PC-3 (cell line): Measurements from ENCODE around the gene SNTB2. TPM values are rescaled to one million over a fixed set of nuclear protein-coding genes. Genes with fewer than 3 reads are reported as not detected.
A peak's percentile ranks its signal among the peaks of the same experiment; 100 is the strongest.

Experiments
- ATAC-seq: fragments of 200-7000 bp; cut with Tn5 transposase; 2 replicates; pipeline ENCODE4 v1.9.1; 2020; ENCODE audit warnings: mild to moderate bottlenecking, moderate library complexity
- BruUV-seq: library from RNA; stranded (reverse); fragments of 400-500 nt; replicated peaks from 2 replicates; lab custom pipeline; 2021; lab: Mats Ljungman, UMichigan
- CTCF ChIA-PET: fragments of 300-600 bp; sonication (Branson Sonifier 250); formaldehyde crosslinking; loops from one replicate; lab custom pipeline; 2022; ENCODE audit warnings: antibody characterized with exemption; lab: Charles Lee
- POLR2A ChIA-PET: fragments of 300-600 bp; sonication (Branson Sonifier 250); formaldehyde crosslinking; loops from one replicate; lab custom pipeline; 2022; ENCODE audit warnings: antibody characterized with exemption; ENCODE audit not compliant: unreplicated experiment; lab: Charles Lee
- DNase-seq: peaks from one replicate; pipeline ENCODE4 v3.0.0-alpha.2; 2015
- H2AFZ ChIP-seq: fragments of 300-600 bp; sonication (generic); 2 replicates; pipeline ENCODE4 v1.6.0; 2016; ENCODE audit warnings: antibody characterized with exemption, low read length
- H3F3A ChIP-seq: fragments of 300-600 bp; sonication (generic); one replicate; pipeline ENCODE4 v1.6.0; 2017; ENCODE audit warnings: antibody characterized with exemption, low read length, control low read depth, mild to moderate bottlenecking; ENCODE audit not compliant: unreplicated experiment
- H3K27ac ChIP-seq: fragments of 300-600 bp; sonication (generic); 2 replicates; pipeline ENCODE4 v1.5.1; 2016; ENCODE audit warnings: mild to moderate bottlenecking, low read length
- H3K27me3 ChIP-seq: fragments of 300-600 bp; sonication (generic); 2 replicates; pipeline ENCODE4 v1.6.1; 2016; ENCODE audit warnings: low read length, mixed read lengths
- H3K36me3 ChIP-seq: fragments of 300-600 bp; sonication (generic); 2 replicates; pipeline ENCODE4 v1.6.1; 2016; ENCODE audit warnings: low read depth, mixed run types, low read length, mixed read lengths
- H3K4me1 ChIP-seq: fragments of 300-600 bp; sonication (generic); 2 replicates; pipeline ENCODE4 v1.5.1; 2016; ENCODE audit warnings: low read length; ENCODE audit not compliant: insufficient read depth
- H3K4me2 ChIP-seq: fragments of 300-600 bp; sonication (generic); 2 replicates; pipeline ENCODE4 v1.6.0; 2016; ENCODE audit warnings: low read length
- H3K4me3 ChIP-seq: fragments of 300-600 bp; sonication (generic); 2 replicates; pipeline ENCODE4 v1.5.1; 2016; ENCODE audit warnings: mild to moderate bottlenecking, low read length, mixed read lengths
- H3K79me2 ChIP-seq: fragments of 300-600 bp; sonication (generic); 2 replicates; pipeline ENCODE4 v1.6.1; 2017; ENCODE audit warnings: low read length, mixed read lengths
- H3K9ac ChIP-seq: fragments of 300-600 bp; sonication (generic); 2 replicates; pipeline ENCODE4 v1.6.0; 2016; ENCODE audit warnings: mild to moderate bottlenecking, low read length
- H3K9me2 ChIP-seq: fragments of 300-600 bp; sonication (generic); replicated peaks from 2 replicates; pipeline ENCODE4 v1.6.1; 2016; ENCODE audit warnings: mixed run types, low read length, mixed read lengths
- H3K9me3 ChIP-seq: fragments of 300-600 bp; sonication (generic); 2 replicates; pipeline ENCODE4 v1.6.1; 2016; ENCODE audit warnings: low read length, mixed read lengths
- H4K20me1 ChIP-seq: fragments of 300-600 bp; sonication (generic); 2 replicates; pipeline ENCODE4 v1.6.1; 2016; ENCODE audit warnings: low read length, mixed read lengths
- CTCF ChIP-seq: fragments of 300-600 bp; sonication (generic); conservative IDR thresholded peaks from 2 replicates; pipeline ENCODE4 v1.5.1; 2017; ENCODE audit warnings: antibody characterized with exemption, low read depth, mild to moderate bottlenecking, low read length
- EZH2 ChIP-seq: fragments of 300-600 bp; sonication (generic); IDR thresholded peaks from one replicate; pipeline ENCODE4 v1.6.1; 2017; ENCODE audit warnings: antibody characterized with exemption, mild to moderate bottlenecking, low read length; ENCODE audit not compliant: unreplicated experiment
- EZH2phosphoT487 ChIP-seq: fragments of 300-600 bp; sonication (generic); IDR thresholded peaks from 2 replicates; pipeline ENCODE4 v1.6.1; 2018; ENCODE audit warnings: mild to moderate bottlenecking, antibody characterized with exemption, low read length, borderline replicate concordance
- intact Hi-C: fragments of 100-400 bp; cut with micrococcal nuclease; formaldehyde crosslinking; loops from 2 replicates; pipeline ENCODE4 v1.9.0; 2023
- total RNA-seq: library from RNA; depleted of rRNA; stranded (reverse); fragments of >200 nt; gene quantifications from 2 replicates; pipeline ENCODE4 v1.2.3, GENCODE V29; 2014

The SNTB2 gene
- total RNA-seq, 1 experiment from 2014 or later: 40.4 TPM

GRCh38 chr16:69270395-69270794 is 83.4 kb downstream of the SNTB2 start:
- ChIA-PET CTCF (no interaction called here), POLR2A (no interaction called here)
- Histone ChIP-seq H3F3A (no peaks in the 10 kb centered on the region), H3K79me2 (no peaks in the 10 kb centered on the region), H3K27me3 (no peaks in the 10 kb centered on the region), H3K4me1 (no peaks in the 10 kb centered on the region), H3K9ac (no peak overlapping the region), H3K4me2 (no peak overlapping the region), H3K27ac (no peak overlapping the region), H3K4me3 (no peak overlapping the region), H4K20me1 (no peaks in the 10 kb centered on the region), H3K9me3 (no peaks in the 10 kb centered on the region), H2AFZ (no peak overlapping the region), H3K9me2 (no peaks in the 10 kb centered on the region), H3K36me3 (peaks cover 14% of the 10 kb centered on the region)
- DNase-seq (no peak), ATAC-seq (no peak)
- TF ChIP-seq EZH2 (no peak), EZH2phosphoT487 (no peak), CTCF (no peak)
- intact Hi-C loops: loop anchor here (10.0 kb wide), 1 partner anchor 46 kb away; no protein-coding TSS in a partner anchor
- TSS peak; percentile 18 for BruUV-seq

- Histone ChIP-seq H3K27me3 (no peaks in the 10 kb centered on the region), H3K9me3 (no peaks in the 10 kb centered on the region), H3K9me2 (no peaks in the 10 kb centered on the region), H3K9ac (no peak overlapping the region), H3F3A (no peaks in the 10 kb centered on the region), H3K36me3 (peaks cover 14% of the 10 kb centered on the region), H3K4me3 (no peak overlapping the region), H3K4me1 (no peaks in the 10 kb centered on the region), H3K79me2 (no peaks in the 10 kb centered on the region), H3K27ac (no peak overlapping the region), H3K4me2 (no peak overlapping the region), H4K20me1 (no peaks in the 10 kb centered on the region), H2AFZ (no peak overlapping the region)
- ChIA-PET POLR2A (no interaction called here), CTCF (no interaction called here)
- no TSS peak for BruUV-seq
- ATAC-seq (no peak), DNase-seq (no peak)
- intact Hi-C loops: loop anchor here (10.0 kb wide), 1 partner anchor 46 kb away; no protein-coding TSS in a partner anchor
- TF ChIP-seq EZH2 (no peak), CTCF (no peak), EZH2phosphoT487 (no peak)
These were observed 83.9 kb downstream of the SNTB2 start for GRCh38 chr16:69270831-69271230.

- no peak overlapping the region for H3K4me3 ChIP-seq
- intact Hi-C loops: loop anchor here (10.0 kb wide), 1 partner anchor 48 kb away; no protein-coding TSS in a partner anchor
- no peaks in the 10 kb centered on the region for H3K9me3 ChIP-seq
- no peaks in the 10 kb centered on the region for H3F3A ChIP-seq
- no peaks in the 10 kb centered on the region for H3K9me2 ChIP-seq
- ATAC-seq (no peak), DNase-seq (no peak)
- H3K4me2 ChIP-seq: no peak overlapping the region
- H4K20me1 ChIP-seq: no peaks in the 10 kb centered on the region
- H3K9ac ChIP-seq: no peak overlapping the region
- CTCF ChIA-PET: no interaction called here
- no peaks in the 10 kb centered on the region for H3K27me3 ChIP-seq
- BruUV-seq: no TSS peak
- H2AFZ ChIP-seq: no peak overlapping the region
- no peaks in the 10 kb centered on the region for H3K79me2 ChIP-seq
- TF ChIP-seq CTCF (no peak), EZH2phosphoT487 (no peak), EZH2 (no peak)
- H3K36me3 ChIP-seq: peaks cover 14% of the 10 kb centered on the region
- no peaks in the 10 kb centered on the region for H3K4me1 ChIP-seq
- H3K27ac ChIP-seq: no peak overlapping the region
- POLR2A ChIA-PET: no interaction called here
These were observed 86.0 kb downstream of the SNTB2 start for GRCh38 chr16:69273009-69273408.
